Stimulated activated CD4-positive, alpha-beta T cell treated with anti-CD3 and anti-CD28 coated beads, Interleukin-15, amount 100 ng/mL, for 48 hours (primary cell): Measurements from ENCODE around the gene FMO2.
"Not testable (repeated sequence)": the region's sequence is repeated elsewhere in the genome, so short reads cannot be mapped to it uniquely, and the experiment has no call there.

ENCODE experiments used
- DNase-seq, 2 donors: peaks; one replicate each; pipeline ENCODE4 v3.0.0-alpha.2; 2020; ENCODE audit warnings: low read depth in 2 of 2

FMO2 gene

GRCh38 chr1:171219346-171220080, 34.4 kb downstream of the FMO2 start:
- no peak for DNase-seq

GRCh38 chr1:171220081-171220420, 35.0 kb downstream of the FMO2 start:
- no peak for DNase-seq

- DNase-seq: no peak
Observed at GRCh38 chr1:171220581-171221054, 35.5 kb downstream of the FMO2 start.

DNA sequence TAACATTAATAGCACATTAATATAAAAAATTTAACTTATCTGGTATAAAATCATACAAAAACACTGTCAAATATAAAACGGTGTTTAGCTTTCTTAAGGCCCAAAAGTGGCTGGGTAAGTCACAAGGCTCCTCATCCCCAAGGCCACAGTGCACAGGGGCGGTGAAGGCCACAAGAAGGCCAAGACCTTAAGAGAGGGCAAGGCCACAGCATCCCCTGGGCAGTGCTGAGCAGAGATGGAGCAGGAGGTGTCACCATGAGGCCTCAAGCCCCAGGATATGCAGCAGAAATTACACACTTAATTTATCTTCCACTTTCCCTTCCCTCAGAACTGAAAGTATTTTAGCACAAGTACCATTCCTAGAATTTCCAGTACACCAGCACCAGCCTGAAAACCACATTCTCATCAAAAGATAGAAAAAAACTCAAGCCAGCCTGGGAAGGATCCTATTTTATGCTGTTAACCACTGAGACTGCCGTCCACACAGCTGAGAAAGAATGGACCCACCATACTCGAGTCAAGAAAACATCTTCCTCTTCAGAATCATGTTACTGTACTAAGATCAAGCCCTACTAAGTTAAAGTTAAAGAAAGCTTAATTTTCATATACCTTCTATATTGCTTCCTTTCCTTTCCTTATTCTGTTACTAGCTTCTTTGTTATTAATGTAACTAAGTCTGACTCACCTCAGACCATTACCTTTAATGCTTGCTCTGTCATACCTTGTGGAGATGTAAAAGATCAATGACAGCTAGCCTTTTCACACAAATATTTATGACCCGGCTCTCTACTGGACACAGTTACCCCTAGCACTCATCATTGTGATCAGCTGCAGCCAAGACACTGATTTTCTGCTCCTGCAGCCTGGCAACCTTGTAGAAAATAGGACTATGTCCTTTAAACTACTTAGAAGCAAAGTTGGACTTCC, 36.8 kb downstream of the FMO2 start:
- DNase-seq: no peak

DNA sequence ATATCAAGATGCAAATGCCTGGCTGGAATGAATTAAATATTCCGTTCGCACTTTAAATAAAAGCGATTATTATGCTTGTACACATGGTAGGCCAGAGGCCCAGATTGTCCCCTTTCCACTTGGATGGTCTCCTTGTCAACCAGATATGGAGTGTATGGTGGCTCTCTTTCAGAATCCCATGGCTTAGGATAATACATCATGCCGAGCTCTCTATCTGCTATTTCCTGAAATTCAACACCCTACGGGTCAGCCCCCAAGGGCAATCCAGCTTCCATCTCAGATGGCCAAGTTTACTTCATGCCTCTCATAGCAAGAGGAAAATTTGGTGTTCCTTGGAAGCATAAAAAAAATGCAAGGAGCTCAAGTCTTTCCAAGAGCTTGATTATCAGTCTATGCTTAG, 37.8 kb downstream of the FMO2 start:
- no peak for DNase-seq

- not testable (repeated sequence) for DNase-seq
Observed at GRCh38 chr1:171224257-171224656, 39.2 kb downstream of the FMO2 start.

DNA sequence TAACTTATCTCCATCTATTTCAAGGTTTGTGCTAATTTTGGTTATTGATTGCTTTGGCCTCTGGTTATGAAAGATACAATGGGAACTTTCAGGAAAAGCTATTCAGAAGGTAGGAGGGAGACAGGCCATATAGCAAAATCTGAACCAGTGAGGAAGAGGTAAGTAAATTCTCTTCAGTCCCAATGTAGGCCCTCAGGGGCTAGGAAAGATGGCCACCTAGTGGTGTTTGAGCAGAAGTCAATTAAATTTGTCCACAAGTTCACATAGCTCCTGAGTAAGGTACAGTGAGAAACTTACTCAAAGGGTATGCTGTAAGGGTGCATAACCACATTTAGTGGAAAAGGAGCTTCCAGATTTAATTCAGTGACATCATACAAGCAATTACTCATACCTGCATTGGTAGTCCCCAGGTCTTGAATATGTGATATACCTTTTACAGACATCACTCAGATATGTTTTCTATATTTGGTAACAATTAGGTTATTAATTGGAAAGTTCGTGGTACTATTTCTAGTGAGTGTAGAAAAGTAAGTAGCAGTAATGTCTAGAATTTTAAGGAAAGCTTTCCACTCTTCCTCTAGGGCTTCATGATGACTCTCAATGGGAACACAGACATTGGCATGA, 41.8 kb downstream of the FMO2 start:
- DNase-seq: no peak

- DNase-seq: no peak
Observed at GRCh38 chr1:171231326-171231725, 46.2 kb downstream of the FMO2 start.

GRCh38 chr1:171233183-171233582, 48.1 kb downstream of the FMO2 start:
- no peak for DNase-seq

GRCh38 chr1:171236231-171236630, 51.1 kb downstream of the FMO2 start:
- not testable (repeated sequence) for DNase-seq

GRCh38 chr1:171243878-171244277, 58.8 kb downstream of the FMO2 start:
- no peak for DNase-seq

GRCh38 chr1:171245458-171246064, 60.5 kb downstream of the FMO2 start:
- no peak for DNase-seq

GRCh38 chr1:171247501-171247900, 62.4 kb downstream of the FMO2 start:
- no peak for DNase-seq

DNA sequence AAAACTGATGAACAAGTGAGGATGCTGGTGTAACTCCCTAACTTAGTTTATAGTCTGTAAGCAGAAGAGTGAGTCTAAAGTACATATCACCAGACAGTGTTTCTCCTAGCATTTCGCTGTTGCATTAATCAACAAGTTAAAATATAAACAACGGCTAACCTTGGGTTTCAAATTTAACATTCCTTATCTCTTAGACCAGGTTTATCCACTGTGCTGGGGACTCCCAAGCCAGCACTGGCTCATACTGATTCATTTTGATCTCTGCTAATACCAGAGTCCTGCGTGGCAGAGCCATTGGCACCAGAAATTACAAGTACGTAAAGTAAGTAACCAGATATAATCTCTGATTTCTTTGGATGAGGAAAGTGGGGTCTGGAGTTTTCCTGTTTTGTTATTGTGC, 63.2 kb downstream of the FMO2 start, which contains the start of gene FMO1:
FMO1 (plus strand) TSS at position 193 of the 400 bp plus-strand sequence. CDS start 9,594 bp downstream, outside the sequence.
- DNase-seq: no peak

- DNase-seq: no peak
Observed at GRCh38 chr1:171248841-171249240, 63.7 kb downstream of the FMO2 start.

GRCh38 chr1:171250263-171250662, 65.2 kb downstream of the FMO2 start:
- DNase-seq: no peak

DNA sequence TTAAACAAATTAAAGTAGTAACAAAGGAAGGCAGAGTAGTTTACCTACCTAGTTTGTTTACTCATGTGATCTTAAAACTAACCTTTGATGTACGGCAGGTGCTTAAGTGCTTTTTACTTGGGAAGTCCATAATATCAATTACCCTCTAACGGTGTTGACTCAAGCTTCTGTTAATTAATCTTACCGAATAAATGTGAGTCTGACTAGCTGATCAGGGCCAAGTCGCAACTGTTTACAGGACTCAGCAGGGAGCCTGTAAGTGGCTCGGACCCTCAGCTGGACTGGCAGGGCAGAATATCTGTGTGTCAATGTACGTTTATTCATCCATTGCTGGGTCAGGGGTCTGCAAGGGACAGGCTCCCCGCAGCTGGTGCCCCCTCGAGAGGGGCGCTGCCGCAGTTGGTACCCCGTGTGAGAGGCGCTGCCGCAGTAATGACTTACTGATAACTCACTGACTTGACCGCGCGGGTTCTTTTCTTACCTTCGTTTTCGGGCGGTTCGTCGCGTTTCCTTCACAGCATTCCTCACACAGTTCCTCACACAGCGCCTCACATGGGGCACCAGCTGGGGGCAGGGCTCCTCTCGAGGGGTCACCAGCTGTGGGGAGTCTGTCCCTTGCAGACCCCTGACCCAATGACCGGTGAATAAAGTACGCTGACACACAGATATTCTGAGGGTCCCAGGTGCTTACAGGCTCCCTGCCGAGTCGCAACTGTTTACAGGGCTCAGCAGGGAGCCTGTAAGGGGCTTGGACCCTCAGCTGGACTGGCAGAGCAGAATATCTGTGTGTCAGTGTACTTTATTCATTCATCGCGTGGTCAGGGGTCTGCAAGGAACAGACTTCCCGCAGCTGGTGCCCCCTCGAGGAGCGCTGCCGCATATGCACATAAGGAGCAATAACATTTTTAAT, 66.2 kb downstream of the FMO2 start:
- no peak for DNase-seq

- DNase-seq: no peak
Observed at GRCh38 chr1:171251952-171252300, 66.8 kb downstream of the FMO2 start.

GRCh38 chr1:171252482-171252881, 67.4 kb downstream of the FMO2 start:
- DNase-seq: no peak

GRCh38 chr1:171254859-171255258, 69.8 kb downstream of the FMO2 start:
- DNase-seq: no peak
